HG02763 (cell line): ENCODE data around the gene TASOR2.
A peak's percentile ranks its signal among the peaks of the same experiment; 100 is the strongest.

Source experiments
- ATAC-seq: cut with Tn5 transposase; IDR thresholded peaks from one replicate; pipeline ENCODE4 v1.9.1; 2021; ENCODE audit warnings: mild to moderate bottlenecking, moderate library complexity; ENCODE audit not compliant: unreplicated experiment

Gene TASOR2

GRCh38 chr10:5656737-5657579 is 27.7 kb upstream of the TASOR2 start:
- no peak for ATAC-seq

- ATAC-seq, result no peak
Measured at GRCh38 chr10:5658871-5659618, 25.6 kb upstream of the TASOR2 start.

DNA sequence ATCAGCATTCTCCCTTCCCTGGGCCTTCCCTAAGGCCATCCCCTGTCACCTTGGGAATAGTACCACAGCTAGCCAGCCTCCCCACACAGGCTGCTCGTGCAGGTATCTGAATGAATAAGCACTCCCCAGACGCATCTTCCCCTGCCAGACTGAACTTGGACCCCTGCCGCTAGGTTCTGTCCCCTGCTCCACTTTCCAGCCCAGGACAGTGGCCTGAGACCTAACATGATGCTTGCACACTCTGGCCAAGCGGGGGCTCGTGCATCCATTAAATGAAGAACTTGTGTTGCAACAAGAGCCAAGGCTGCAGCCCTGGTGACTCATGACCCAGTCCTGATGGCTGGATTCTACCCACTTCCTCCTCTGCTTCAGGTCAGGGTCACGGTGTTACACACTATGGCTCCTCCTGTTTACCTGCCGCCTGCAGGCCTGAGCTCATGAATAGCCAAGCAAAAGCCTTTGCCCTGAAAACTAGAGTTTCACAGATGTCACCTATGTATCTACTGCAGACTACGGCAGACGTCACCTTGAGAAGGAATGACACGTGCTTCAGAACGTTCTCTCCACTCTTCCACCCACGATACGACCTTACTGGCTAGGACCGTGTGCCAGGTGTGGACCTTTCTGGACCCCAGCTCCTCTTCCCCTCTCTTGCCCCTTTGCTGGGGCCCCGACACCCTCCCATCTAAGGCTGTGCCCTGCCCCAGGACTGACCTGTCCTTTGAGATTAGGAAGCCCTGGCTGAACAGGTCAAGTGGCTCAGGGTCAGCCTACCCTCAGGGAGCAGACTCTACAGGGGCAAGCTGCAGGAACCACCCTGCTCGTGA is 24.7 kb upstream of the TASOR2 start:
- peak; percentile 50 for ATAC-seq

DNA sequence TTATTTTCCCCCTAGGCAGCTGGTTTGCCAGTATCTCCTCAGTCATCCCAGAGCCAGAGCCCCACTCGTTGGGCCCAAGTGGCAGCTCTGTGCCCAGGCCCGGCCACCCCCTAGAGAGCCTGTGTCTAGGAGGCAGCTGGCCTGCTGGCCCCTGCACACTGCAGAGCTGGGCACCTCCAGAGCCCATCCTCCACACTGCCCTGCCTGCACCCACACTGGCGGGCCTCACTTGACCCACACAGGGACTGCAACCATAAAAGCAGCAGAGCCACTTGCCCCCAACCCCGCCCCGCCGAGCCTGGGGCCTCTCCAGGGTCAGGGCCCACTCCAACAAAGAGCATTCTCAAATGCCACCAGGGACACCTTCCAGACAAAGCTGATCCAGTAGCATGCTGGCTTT is 23.6 kb upstream of the TASOR2 start:
- ATAC-seq, result no peak

DNA sequence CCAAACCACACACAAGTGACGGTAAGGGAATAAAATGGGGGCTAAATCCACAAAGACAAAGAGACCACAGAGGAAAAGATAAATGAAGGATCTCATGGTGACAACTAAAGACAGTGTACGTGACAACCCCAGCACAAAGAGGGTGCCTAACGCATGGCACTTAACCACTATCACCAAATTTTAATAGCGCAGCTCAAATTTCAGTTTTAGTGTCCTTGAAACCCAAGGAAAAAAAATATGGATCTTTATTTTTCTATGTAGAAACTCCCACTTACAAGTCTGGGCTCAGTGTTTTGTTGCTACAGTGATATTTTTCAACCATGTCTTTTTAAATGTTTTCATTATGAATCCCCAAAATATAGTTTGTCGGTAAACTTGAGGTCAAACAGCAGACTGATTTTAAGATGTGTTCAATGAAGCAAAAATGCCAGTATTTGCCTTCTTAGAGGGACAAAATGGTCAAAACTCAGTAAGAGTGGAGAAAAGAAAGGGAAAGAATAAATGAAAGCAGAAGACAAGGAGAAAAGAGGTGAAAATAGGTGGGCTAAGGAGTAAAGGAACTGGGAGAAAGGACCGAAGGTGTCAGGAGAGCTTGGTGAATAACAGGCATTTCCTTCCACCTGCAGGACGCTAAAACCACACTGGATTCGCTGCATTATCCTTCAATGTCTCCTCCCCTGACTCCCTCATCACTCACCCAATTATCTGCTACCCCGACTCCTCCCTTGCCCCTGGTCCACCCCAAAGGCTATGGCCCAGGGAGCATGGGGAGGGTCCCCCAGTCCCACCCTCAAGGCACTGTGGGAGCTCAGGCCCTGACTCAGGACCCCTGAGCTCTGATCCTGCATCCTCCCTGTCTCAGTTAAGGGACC is 21.7 kb upstream of the TASOR2 start:
- ATAC-seq, result no peak

DNA sequence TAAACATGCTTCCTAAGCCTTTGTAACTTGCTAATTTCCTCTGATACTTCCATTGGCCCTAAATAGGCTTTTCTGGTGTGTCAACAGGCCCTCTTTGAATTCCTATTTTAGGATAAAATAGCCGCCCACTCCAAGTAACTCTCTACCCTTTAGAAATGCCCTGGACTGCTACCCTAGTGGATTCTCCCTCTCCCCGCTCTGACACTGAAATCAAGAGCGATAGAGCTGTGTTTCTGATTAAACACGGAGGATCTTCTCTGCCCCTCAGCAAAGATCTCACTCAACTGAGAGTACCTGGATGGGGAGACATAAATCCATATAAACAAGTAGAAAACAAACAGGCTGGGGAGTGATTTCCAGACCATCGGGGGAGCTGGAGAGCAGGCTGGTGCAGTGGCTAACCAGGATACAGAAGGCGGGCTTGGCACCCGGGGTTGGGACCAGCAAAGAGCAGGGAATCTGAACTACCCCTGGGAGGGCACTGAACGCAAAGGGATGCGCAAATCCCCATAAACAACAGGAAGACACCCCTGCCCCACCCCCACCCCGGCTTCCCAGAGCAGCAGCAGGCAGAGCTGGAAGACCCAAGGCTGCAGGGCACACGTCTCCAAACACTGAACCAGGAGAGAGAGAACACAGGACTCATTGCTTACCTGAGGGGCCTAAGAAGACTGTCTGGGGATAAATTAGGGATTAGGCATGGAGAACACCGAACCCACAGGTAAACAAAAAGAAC is 20.8 kb upstream of the TASOR2 start:
- ATAC-seq, result no peak

DNA sequence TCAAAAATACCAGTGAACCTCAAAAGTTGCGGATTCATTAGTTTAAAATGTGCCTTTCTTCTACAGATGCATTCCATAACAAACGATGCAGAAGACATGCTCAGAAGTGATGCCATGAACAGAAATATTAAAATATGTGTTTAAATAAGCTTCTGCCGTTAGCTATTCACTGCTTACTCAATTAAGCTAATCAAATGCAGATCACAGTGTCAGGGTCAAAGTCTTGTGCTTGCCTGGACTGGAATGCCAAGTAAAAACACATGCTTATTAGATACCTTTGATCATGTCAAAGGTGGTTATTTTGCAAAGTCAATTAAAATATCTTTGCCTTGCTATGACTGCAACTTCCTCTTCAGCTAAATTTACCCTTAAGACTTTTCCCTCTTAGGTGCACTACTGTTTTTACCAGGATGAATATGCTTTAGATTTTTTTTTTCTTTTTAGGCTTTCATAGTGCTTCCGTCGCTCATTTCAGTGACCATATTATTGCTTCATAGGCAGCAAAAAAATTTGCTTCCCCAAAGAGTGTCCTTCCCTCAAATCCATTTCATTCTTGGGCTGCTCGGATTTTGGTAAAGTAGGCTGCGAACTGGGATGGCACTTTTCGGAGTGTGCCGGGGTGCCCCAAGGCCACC is 19.1 kb upstream of the TASOR2 start:
- no peak for ATAC-seq

DNA sequence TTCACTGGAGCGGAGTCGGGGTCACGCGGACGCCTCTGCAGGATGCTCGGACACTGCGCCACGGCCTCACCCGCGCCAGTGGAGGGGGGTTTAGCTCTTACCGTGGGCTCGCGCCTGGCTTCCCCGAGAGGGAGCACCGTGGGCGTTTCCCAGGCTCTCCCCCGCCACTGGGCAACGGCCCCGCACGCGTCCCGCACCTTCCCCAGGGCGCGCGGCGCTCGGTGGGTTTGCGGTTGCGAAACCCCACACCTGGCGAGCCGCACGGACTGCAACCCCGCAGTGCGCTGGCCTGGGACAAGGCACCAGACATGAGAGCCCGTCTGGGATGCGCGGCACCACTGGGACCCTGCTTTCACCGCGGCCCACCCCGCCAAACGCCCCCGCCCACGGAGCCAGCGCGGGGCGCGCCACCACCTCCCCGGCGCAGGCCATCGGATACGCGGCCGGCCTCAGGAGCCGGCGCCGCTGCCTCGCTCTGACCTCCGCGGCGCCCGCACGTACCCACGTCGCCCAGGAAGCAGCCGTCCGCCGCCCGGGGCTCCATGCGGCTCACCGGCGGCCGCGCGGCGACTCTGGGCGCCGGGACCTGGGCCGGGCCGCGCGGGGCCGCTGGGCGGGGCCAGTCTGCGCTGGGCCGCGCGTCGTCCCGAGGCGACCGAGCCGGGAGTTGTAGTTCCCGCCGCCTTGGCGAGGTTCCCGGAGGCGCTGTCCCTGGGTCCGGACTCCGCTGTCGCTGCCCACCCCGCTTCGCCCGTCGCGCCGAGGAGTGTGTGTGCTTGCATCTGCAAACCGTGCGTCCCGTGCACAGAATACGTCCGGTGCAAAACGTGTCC is 18.4 kb upstream of the TASOR2 start, which contains the start of gene ASB13:
Gene ASB13 (minus strand): TSS at position 588 of the 833 bp plus-strand sequence. CDS start 44 bp downstream, at position 544.
- ATAC-seq, result no peak

- ATAC-seq, result no peak
Measured at GRCh38 chr10:5666841-5667630, 17.6 kb upstream of the TASOR2 start.

DNA sequence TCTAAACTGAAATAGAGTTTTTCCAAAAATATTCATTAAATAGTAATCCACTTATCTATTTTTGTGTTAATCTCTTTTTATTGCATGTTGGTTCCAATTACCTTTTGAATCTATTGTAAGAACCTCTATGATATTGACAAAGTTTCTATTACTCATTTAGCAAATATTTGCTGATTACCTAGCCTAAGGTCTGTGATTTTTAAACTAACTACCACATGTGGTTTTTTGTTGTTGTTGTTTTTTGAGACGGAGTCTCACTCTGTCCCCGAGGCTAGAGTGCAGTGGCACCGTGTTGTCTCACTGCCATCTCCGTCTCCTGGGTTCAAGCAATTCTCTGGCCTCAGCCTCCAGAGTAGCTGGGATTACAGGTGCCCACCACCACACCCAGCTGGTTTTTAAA is 16.2 kb upstream of the TASOR2 start:
- ATAC-seq, result no peak

GRCh38 chr10:5669604-5670003 is 15.0 kb upstream of the TASOR2 start:
- ATAC-seq, result no peak

- ATAC-seq, result no peak
Measured at GRCh38 chr10:5670662-5671375, 13.8 kb upstream of the TASOR2 start.

DNA sequence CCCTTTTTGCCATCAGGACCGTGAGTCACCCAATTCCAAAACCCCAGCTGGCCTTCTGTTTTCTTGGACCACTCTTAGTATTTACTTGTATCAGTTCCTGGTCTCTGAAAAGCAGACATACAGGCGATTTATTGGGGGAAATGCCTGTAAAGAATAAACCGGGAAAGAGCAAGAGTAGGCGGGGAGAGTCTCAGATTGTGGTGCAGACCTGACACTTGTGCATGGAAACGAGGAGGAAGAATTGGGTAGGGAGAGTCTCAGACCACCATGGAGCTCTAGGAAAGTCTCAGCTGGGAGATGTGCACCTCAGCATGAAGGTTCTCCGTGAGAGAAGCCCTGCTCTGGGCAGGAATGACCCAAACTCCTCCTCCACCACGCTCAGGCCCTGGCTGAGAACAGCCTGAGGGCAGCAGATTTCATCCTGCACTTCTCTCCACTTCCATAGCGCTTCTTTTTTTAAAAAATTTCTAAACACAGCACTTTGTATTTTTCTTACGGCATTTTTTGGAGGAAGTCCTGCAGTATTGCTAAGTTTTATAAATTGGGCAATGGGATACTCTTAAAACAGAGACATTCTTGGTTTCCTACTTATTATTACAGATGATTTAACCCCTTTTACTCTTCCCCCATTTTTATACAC is 6.1 kb upstream of the TASOR2 start:
- no peak for ATAC-seq

GRCh38 chr10:5679037-5679435 is 5.6 kb upstream of the TASOR2 start:
- ATAC-seq, result no peak

DNA sequence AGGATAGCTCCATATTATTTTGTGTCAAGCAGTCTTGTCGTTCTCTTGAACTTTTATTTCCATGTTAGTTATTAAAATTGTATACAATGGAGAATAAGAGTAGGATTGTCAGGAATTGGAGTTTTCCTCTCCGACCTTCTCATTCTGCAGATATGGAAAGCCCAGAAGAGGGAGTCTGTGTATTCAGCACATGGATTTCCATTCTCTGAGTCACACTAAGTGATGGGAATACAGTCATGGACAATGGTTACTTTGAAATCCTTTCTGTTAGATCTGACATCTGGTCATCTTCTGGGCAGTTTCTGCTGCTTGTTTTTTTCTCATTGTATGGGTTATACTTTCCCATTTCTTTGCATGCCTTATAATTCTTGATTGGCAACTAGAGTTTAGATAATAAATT is 5.0 kb upstream of the TASOR2 start:
- ATAC-seq, result no peak

DNA sequence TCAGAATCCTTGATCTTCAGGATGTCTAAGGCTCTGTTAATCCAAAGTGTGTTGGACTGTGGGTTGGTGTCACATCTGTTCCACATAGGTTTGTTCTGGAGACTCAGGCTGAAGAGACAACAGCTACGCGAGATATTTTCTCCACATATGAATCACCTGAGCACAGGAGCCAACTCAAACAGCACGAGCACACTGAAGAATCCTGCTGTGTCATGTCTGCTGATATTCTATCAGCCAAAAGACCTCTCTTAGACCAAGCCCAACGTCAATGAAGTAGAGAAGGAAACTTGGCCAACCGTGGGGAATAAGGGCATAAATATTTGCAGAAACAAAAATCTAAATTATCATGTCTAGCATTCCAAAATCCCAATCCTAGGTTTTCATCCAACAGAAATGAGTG is 2.7 kb upstream of the TASOR2 start:
- no peak for ATAC-seq
